Ascending aorta (tissue), 2 donors: ENCODE results near the gene C19orf81. TPM values are rescaled to one million over a fixed set of nuclear protein-coding genes. Genes with fewer than 3 reads are reported as not detected.
A peak's percentile ranks its signal among the peaks of the same experiment; 100 is the strongest.

Experiments used
- DNase-seq, 2 donors: peaks; one replicate each; pipeline ENCODE4 v3.0.0-alpha.2; 2019; ENCODE audit warnings: low spot score in 2 of 2
- H3K27ac ChIP-seq, 2 donors: fragments of 200-600 bp; sonication (generic); one replicate each; pipeline ENCODE4 v1.5.1; 2016 to 2017; ENCODE audit warnings: mild to moderate bottlenecking in 1 of 2
- H3K27me3 ChIP-seq: fragments of 200-600 bp; sonication (generic); one replicate; pipeline ENCODE4 v1.5.1; 2017
- H3K36me3 ChIP-seq, 2 donors: fragments of 200-600 bp; sonication (generic); one replicate each; pipeline ENCODE4 v1.5.1; 2016
- H3K4me1 ChIP-seq, 2 donors: fragments of 200-600 bp; sonication (generic); one replicate each; pipeline ENCODE4 v1.5.1; 2016 to 2017; ENCODE audit warnings: mild to moderate bottlenecking in 1 of 2
- H3K4me3 ChIP-seq, 2 donors: fragments of 200-600 bp; sonication (generic); one replicate each; pipeline ENCODE4 v1.5.1; 2016 to 2017; ENCODE audit warnings: mild to moderate bottlenecking in 1 of 2
- H3K9me3 ChIP-seq, 2 donors: fragments of 200-600 bp; sonication (generic); one replicate each; pipeline ENCODE4 v1.5.1; 2016
- intact Hi-C: fragments of 100-400 bp; cut with DNase I; formaldehyde crosslinking; loops from one replicate; pipeline ENCODE4 v1.15.1; 2023
- total RNA-seq: library from RNA; depleted of rRNA; stranded (reverse); fragments of >200 nt; gene quantifications from one replicate; pipeline ENCODE4 v1.1.0, GENCODE V29; 2016
- TF ChIP-seq, protein P1 (sequence below), 3 experiments: fragments of 200-600 bp in 2 of 3; fragments of 450-650 bp in 1 of 3; sonication (generic) in 2 of 3; IDR thresholded peaks; one replicate each; pipeline ENCODE4 v1.5.1; 2016 to 2019; ENCODE audit warnings: antibody characterized with exemption in 3 of 3, mild to moderate bottlenecking in 1 of 3, moderate library complexity in 1 of 3

The C19orf81 gene
- total RNA-seq, 1 donor from 2014 or later = not detected

- Histone ChIP-seq H3K9me3 (peaks cover 0 to 6% of the 10 kb centered on the region in 2 donors), H3K36me3 (no peaks in the 10 kb centered on the region), H3K4me1 (no peaks in the 10 kb centered on the region), H3K27ac (no peak within 1 kb of the TSS), H3K4me3 (peak within 1 kb of the TSS; percentile 51 to 61), H3K27me3 (no peaks in the 10 kb centered on the region)
- no peak for DNase-seq
- intact Hi-C loops = no loop called here
- TF ChIP-seq, protein P1, sequence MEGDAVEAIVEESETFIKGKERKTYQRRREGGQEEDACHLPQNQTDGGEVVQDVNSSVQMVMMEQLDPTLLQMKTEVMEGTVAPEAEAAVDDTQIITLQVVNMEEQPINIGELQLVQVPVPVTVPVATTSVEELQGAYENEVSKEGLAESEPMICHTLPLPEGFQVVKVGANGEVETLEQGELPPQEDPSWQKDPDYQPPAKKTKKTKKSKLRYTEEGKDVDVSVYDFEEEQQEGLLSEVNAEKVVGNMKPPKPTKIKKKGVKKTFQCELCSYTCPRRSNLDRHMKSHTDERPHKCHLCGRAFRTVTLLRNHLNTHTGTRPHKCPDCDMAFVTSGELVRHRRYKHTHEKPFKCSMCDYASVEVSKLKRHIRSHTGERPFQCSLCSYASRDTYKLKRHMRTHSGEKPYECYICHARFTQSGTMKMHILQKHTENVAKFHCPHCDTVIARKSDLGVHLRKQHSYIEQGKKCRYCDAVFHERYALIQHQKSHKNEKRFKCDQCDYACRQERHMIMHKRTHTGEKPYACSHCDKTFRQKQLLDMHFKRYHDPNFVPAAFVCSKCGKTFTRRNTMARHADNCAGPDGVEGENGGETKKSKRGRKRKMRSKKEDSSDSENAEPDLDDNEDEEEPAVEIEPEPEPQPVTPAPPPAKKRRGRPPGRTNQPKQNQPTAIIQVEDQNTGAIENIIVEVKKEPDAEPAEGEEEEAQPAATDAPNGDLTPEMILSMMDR (IDR thresholded peaks at IDR 0.05) = no peak
Observed at GRCh38 chr19:50639121-50640112, 9.8 kb upstream of the C19orf81 start, which contains the start of gene SYT3. SYT3 (minus strand) TSS chr19:50639881; CDS start chr19:50637411, 2,470 bp downstream.

DNA sequence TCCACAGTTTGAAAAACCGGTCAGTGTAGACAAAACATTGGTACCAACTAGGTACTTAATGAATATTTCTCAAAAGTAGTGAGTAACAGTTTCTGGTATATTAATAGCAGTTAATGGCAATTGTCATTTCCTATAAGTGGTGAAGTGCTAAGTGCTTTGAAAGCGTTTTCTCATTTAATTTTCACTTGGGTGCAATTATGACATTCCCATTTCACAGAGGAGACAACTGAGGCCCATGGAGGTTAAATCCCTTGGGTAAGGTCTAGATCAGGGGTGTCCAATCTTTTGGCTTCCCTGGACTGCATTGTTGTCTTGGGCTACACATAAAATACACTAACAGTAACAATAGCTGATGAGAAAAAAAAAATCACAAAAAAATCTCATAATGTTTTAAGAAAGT lies 8.9 kb upstream of the C19orf81 start:
- Histone ChIP-seq H3K27me3 (no peaks in the 10 kb centered on the region), H3K4me1 (no peaks in the 10 kb centered on the region), H3K36me3 (no peaks in the 10 kb centered on the region), H3K4me3 (no peak overlapping the region), H3K27ac (no peak overlapping the region), H3K9me3 (peaks cover 0 to 3% of the 10 kb centered on the region in 2 donors)
- intact Hi-C loops = no loop called here
- TF ChIP-seq, protein P1 (IDR thresholded peaks at IDR 0.05) = no peak
- DNase-seq = no peak

GRCh38 chr19:50644315-50644915 lies 4.8 kb upstream of the C19orf81 start:
- Histone ChIP-seq H3K27ac (no peak overlapping the region), H3K27me3 (no peaks in the 10 kb centered on the region), H3K36me3 (no peaks in the 10 kb centered on the region), H3K9me3 (no peaks in the 10 kb centered on the region), H3K4me3 (no peak overlapping the region), H3K4me1 (no peaks in the 10 kb centered on the region)
- intact Hi-C loops = no loop called here
- TF ChIP-seq, protein P1 (IDR thresholded peaks at IDR 0.05) = no peak
- no peak for DNase-seq

DNA sequence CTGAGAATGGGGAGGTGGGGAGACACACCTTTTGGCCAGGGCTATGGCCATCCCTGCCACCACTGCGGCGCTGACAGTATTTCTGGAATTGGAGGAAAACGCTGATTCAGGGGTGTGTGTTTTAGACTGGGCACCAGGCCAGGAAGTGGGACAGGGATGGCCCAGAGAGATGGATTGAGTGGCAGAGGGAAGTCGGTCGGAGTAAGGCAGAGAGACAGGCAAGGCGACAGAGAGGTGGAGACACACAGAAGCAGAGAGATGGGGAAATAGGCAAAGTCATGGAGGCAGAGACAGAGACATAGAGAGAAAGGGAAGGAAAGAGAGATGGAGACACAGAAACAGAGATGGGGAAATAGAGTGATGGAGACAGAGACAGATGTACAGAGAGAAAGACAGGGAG lies 4.1 kb upstream of the C19orf81 start:
- TF ChIP-seq, protein P1 (IDR thresholded peaks at IDR 0.05) = no peak
- Histone ChIP-seq H3K27ac (no peak overlapping the region), H3K9me3 (no peaks in the 10 kb centered on the region), H3K27me3 (no peaks in the 10 kb centered on the region), H3K4me3 (no peak overlapping the region), H3K4me1 (no peaks in the 10 kb centered on the region), H3K36me3 (no peaks in the 10 kb centered on the region)
- intact Hi-C loops = no loop called here
- DNase-seq = no peak

GRCh38 chr19:50646074-50646807 lies 3.0 kb upstream of the C19orf81 start:
- Histone ChIP-seq H3K27me3 (no peaks in the 10 kb centered on the region), H3K36me3 (no peaks in the 10 kb centered on the region), H3K4me3 (no peak overlapping the region), H3K4me1 (no peaks in the 10 kb centered on the region), H3K9me3 (no peaks in the 10 kb centered on the region), H3K27ac (no peak overlapping the region)
- no peak for DNase-seq
- TF ChIP-seq, protein P1 (IDR thresholded peaks at IDR 0.05) = no peak
- intact Hi-C loops = no loop called here
